ENCODE results near the gene EXD3. TPM values are rescaled to one million over a fixed set of nuclear protein-coding genes. Genes with fewer than 3 reads are reported as not detected.

Gene EXD3
- total RNA-seq, 3 donors from 2014 or later: 39.4 to 56.7 (median 40.1) TPM

GRCh38 chr9:137319011-137319738 is 103.8 kb downstream of the EXD3 start:
- Histone ChIP-seq H3K36me3 (ENCODE audit: low read depth) (no peaks in the 10 kb centered on the region), H3K4me3 (no peak overlapping the region), H3K9me3 (no peaks in the 10 kb centered on the region), H3K4me1 (ENCODE audit: low read depth) (peaks cover 14% of the 10 kb centered on the region)
- ATAC-seq (no peak), DNase-seq (peak in 2 of 3 donors; percentile 32 to 61)
- intact Hi-C loops (cut with DNase I, micrococcal nuclease): no loop called here
- TF ChIP-seq CTCF (IDR thresholded peaks at IDR 0.05): no peak

- DNase-seq (no peak), ATAC-seq (no peak)
- Histone ChIP-seq H3K36me3 (ENCODE audit: low read depth) (no peaks in the 10 kb centered on the region), H3K4me3 (no peak overlapping the region), H3K9me3 (no peaks in the 10 kb centered on the region), H3K4me1 (ENCODE audit: low read depth) (peaks cover 14% of the 10 kb centered on the region)
- intact Hi-C loops (cut with DNase I, micrococcal nuclease): no loop called here
- no peak for TF ChIP-seq CTCF (IDR thresholded peaks at IDR 0.05)
Observed at GRCh38 chr9:137318602-137319001, 104.4 kb downstream of the EXD3 start.

GRCh38 chr9:137317718-137318511 is 105.0 kb downstream of the EXD3 start:
- no peaks in the 10 kb centered on the region for H3K9me3 ChIP-seq
- peaks cover 14% of the 10 kb centered on the region for H3K4me1 ChIP-seq (ENCODE audit: low read depth)
- H3K36me3 ChIP-seq (ENCODE audit: low read depth): no peaks in the 10 kb centered on the region
- DNase-seq (peak in 1 of 3 donors; percentile 46), ATAC-seq (no peak)
- TF ChIP-seq CTCF (IDR thresholded peaks at IDR 0.05): no peak
- intact Hi-C loops (cut with DNase I, micrococcal nuclease): no loop called here
- no peak overlapping the region for H3K4me3 ChIP-seq

GRCh38 chr9:137317021-137317717 is 105.8 kb downstream of the EXD3 start:
- intact Hi-C loops (cut with DNase I, micrococcal nuclease): no loop called here
- H3K4me1 ChIP-seq (ENCODE audit: low read depth): peaks cover 19% of the 10 kb centered on the region
- ATAC-seq (no peak), DNase-seq (peak in 2 of 3 donors; percentile 39 to 49)
- H3K36me3 ChIP-seq (ENCODE audit: low read depth): no peaks in the 10 kb centered on the region
- no peaks in the 10 kb centered on the region for H3K9me3 ChIP-seq
- H3K4me3 ChIP-seq: no peak overlapping the region
- TF ChIP-seq CTCF (IDR thresholded peaks at IDR 0.05): no peak

- DNase-seq (peak; percentile 63 to 78 (median 70)), ATAC-seq (peak; percentile 36)
- TF ChIP-seq CTCF (IDR thresholded peaks at IDR 0.05): no peak
- intact Hi-C loops (cut with DNase I, micrococcal nuclease): no loop called here
- Histone ChIP-seq H3K9me3 (no peaks in the 10 kb centered on the region), H3K36me3 (ENCODE audit: low read depth) (no peaks in the 10 kb centered on the region), H3K4me3 (no peak overlapping the region), H3K4me1 (ENCODE audit: low read depth) (peaks cover 26% of the 10 kb centered on the region)
Observed at GRCh38 chr9:137316012-137316981, 106.7 kb downstream of the EXD3 start.

All from mucosa of descending colon (tissue), 3 donors.